Bronchial epithelial cell (primary cell): ENCODE data around the gene MFSD11. TPM values are rescaled to one million over a fixed set of nuclear protein-coding genes. Genes with fewer than 3 reads are reported as not detected.
A peak's percentile ranks its signal among the peaks of the same experiment; 100 is the strongest.

Experiments
- DNase-seq: peaks from one replicate; pipeline ENCODE4 v3.0.0-alpha.2; 2010; ENCODE audit warnings: low read depth
- FAIRE-seq: peaks from 2 replicates; lab custom pipeline; 2011; peaks lifted over from hg19 to GRCh38; lab: Jason Lieb, UNC
- H3K27me3 ChIP-seq: 2 replicates; pipeline ENCODE4 v1.5.1; 2011; ENCODE audit warnings: low read length; ENCODE audit not compliant: control insufficient read depth, insufficient read depth
- H3K36me3 ChIP-seq: 2 replicates; pipeline ENCODE4 v1.5.1; 2011; ENCODE audit warnings: low read length; ENCODE audit not compliant: control insufficient read depth, insufficient read depth
- H3K4me3 ChIP-seq: 2 replicates; pipeline ENCODE4 v1.5.1; 2011; ENCODE audit warnings: mild to moderate bottlenecking, low read depth, low read length, control low read depth
- CTCF ChIP-seq: IDR thresholded peaks from 2 replicates; pipeline ENCODE4 v1.5.1; 2011; ENCODE audit warnings: mild to moderate bottlenecking, moderate library complexity, low read length, control low read depth, inconsistent platforms; ENCODE audit not compliant: insufficient read depth, severe bottlenecking
- total RNA-seq: library from RNA; depleted of rRNA; stranded (reverse); fragments of >200 nt; gene quantifications from 2 replicates; pipeline ENCODE4 v1.2.1, GENCODE V29; 2014

MFSD11 gene
- total RNA-seq, 1 donor from 2014 or later = 17.1 TPM

GRCh38 chr17:76700617-76701470 is 37.1 kb upstream of the MFSD11 start:
- Histone ChIP-seq H3K36me3 (no peaks in the 10 kb centered on the region), H3K27me3 (no peaks in the 10 kb centered on the region), H3K4me3 (no peak overlapping the region)
- FAIRE-seq = peak; percentile 52
- TF ChIP-seq CTCF = no peak
- peak; percentile 82 for DNase-seq

- no peak for FAIRE-seq
- Histone ChIP-seq H3K36me3 (no peaks in the 10 kb centered on the region), H3K4me3 (no peak overlapping the region), H3K27me3 (no peaks in the 10 kb centered on the region)
- no peak for TF ChIP-seq CTCF
- no peak for DNase-seq
These were observed 36.4 kb upstream of the MFSD11 start for GRCh38 chr17:76701471-76701967.

GRCh38 chr17:76702076-76702475 is 35.8 kb upstream of the MFSD11 start:
- Histone ChIP-seq H3K27me3 (no peaks in the 10 kb centered on the region), H3K36me3 (no peaks in the 10 kb centered on the region), H3K4me3 (no peak overlapping the region)
- DNase-seq (no peak), FAIRE-seq (no peak)
- TF ChIP-seq CTCF = no peak

GRCh38 chr17:76702941-76703637 is 34.8 kb upstream of the MFSD11 start:
- no peak for TF ChIP-seq CTCF
- no peak for FAIRE-seq
- DNase-seq = no peak
- Histone ChIP-seq H3K27me3 (no peaks in the 10 kb centered on the region), H3K4me3 (no peak overlapping the region), H3K36me3 (no peaks in the 10 kb centered on the region)

GRCh38 chr17:76704805-76705204 is 33.1 kb upstream of the MFSD11 start:
- no peak for TF ChIP-seq CTCF
- no peak for DNase-seq
- no peaks in the 10 kb centered on the region for H3K36me3 ChIP-seq
- H3K4me3 ChIP-seq = no peak overlapping the region
- no peak for FAIRE-seq
- no peaks in the 10 kb centered on the region for H3K27me3 ChIP-seq
